Caco-2 (cell line): ENCODE results near the gene NUBPL. TPM values are rescaled to one million over a fixed set of nuclear protein-coding genes. Genes with fewer than 3 reads are reported as not detected.

Source experiments
- BruUV-seq: library from RNA; stranded (reverse); fragments of 400-500 nt; replicated peaks from 2 replicates; lab custom pipeline; 2021; lab: Mats Ljungman, UMichigan
- CTCF ChIA-PET: fragments of 300-600 bp; sonication (Branson Sonifier 250); formaldehyde crosslinking; loops from one replicate; lab custom pipeline; 2022; ENCODE audit warnings: antibody characterized with exemption; lab: Charles Lee
- POLR2A ChIA-PET: fragments of 300-600 bp; sonication (Branson Sonifier 250); formaldehyde crosslinking; loops from one replicate; lab custom pipeline; 2022; ENCODE audit warnings: antibody characterized with exemption; lab: Charles Lee
- DNase-seq, 2 experiments: peaks; one replicate each; pipeline versions ENCODE4 v3.0.0 to v3.0.0-alpha.2; 2020 to 2022
- H3K27me3 ChIP-seq: replicated peaks from 2 replicates; pipeline ENCODE4 v1.6.0; 2011; ENCODE audit warnings: low read length; ENCODE audit not compliant: control insufficient read depth, insufficient read depth
- H3K36me3 ChIP-seq: 2 replicates; pipeline ENCODE4 v1.5.1; 2011; ENCODE audit warnings: low read length; ENCODE audit not compliant: control insufficient read depth, insufficient read depth
- H3K4me1 ChIP-seq: fragments of 250-450 bp; sonication (Bioruptor Pico); 2 replicates; pipeline ENCODE4 v1.5.1; 2020; ENCODE audit warnings: mild to moderate bottlenecking
- H3K4me3 ChIP-seq: 2 replicates; pipeline ENCODE4 v1.5.1; 2011; ENCODE audit warnings: low read depth, mild to moderate bottlenecking, control low read depth, low read length
- H3K9me3 ChIP-seq: fragments of 250-450 bp; sonication (Bioruptor Pico); 2 replicates; pipeline ENCODE4 v1.5.1; 2020; ENCODE audit warnings: mild to moderate bottlenecking, moderate library complexity
- H3K27ac Mint-ChIP-seq: one replicate; pipeline ENCODE4 v1.8.0; 2022; ENCODE audit warnings: mixed read lengths; ENCODE audit not compliant: unreplicated experiment
- H3K27me3 Mint-ChIP-seq: one replicate; pipeline ENCODE4 v1.8.0; 2022; ENCODE audit warnings: mixed read lengths; ENCODE audit not compliant: insufficient read depth, unreplicated experiment
- H3K36me3 Mint-ChIP-seq: one replicate; pipeline ENCODE4 v1.8.0; 2022; ENCODE audit warnings: mild to moderate bottlenecking, mixed read lengths; ENCODE audit not compliant: insufficient read depth, unreplicated experiment
- H3K4me1 Mint-ChIP-seq: one replicate; pipeline ENCODE4 v1.8.0; 2022; ENCODE audit warnings: low read depth, mixed read lengths; ENCODE audit not compliant: unreplicated experiment
- H3K4me3 Mint-ChIP-seq: one replicate; pipeline ENCODE4 v1.8.0; 2022; ENCODE audit warnings: mild to moderate bottlenecking, moderate library complexity, mixed read lengths; ENCODE audit not compliant: unreplicated experiment
- H3K9me3 Mint-ChIP-seq: one replicate; pipeline ENCODE4 v1.8.0; 2022; ENCODE audit warnings: mixed read lengths; ENCODE audit not compliant: unreplicated experiment
- CTCF ChIP-seq, 2 experiments: fragments of 200-600 bp in 1 of 2; IDR thresholded peaks; 1 replicate in 1 of 2; 2 replicates in 1 of 2; pipeline versions ENCODE4 v1.5.1 to v1.8.0; 2011 to 2022; ENCODE audit warnings: antibody characterized with exemption in 1 of 2, control low read depth in 1 of 2, inconsistent platforms in 1 of 2, low read depth in 1 of 2, low read length in 1 of 2, mild to moderate bottlenecking in 1 of 2, moderate library complexity in 1 of 2; ENCODE audit not compliant: insufficient read depth in 1 of 2, severe bottlenecking in 1 of 2, unreplicated experiment in 1 of 2
- intact Hi-C: fragments of 100-400 bp; cut with micrococcal nuclease; formaldehyde crosslinking; loops from one replicate; pipeline ENCODE4 v1.10.0; 2022; ENCODE audit not compliant: unreplicated experiment
- total RNA-seq: library from RNA; stranded (reverse); gene quantifications from 2 replicates; pipeline ENCODE4 v1.2.3, GENCODE V29; 2022

Gene NUBPL
- total RNA-seq, 1 experiment from 2014 or later = 13.9 TPM

GRCh38 chr14:31580234-31580633, 19.0 kb downstream of the NUBPL start:
- H3K4me3 Mint-ChIP-seq = no peak overlapping the region
- ChIA-PET POLR2A (no interaction called here), CTCF (no interaction called here)
- Histone ChIP-seq H3K4me3 (no peak overlapping the region), H3K36me3 (no peaks in the 10 kb centered on the region), H3K4me1 (no peaks in the 10 kb centered on the region), H3K27me3 (no peaks in the 10 kb centered on the region), H3K9me3 (no peaks in the 10 kb centered on the region)
- no peak for DNase-seq
- H3K27ac Mint-ChIP-seq = no peak overlapping the region
- H3K4me1 Mint-ChIP-seq = no peaks in the 10 kb centered on the region
- BruUV-seq = no TSS peak
- no peaks in the 10 kb centered on the region for H3K36me3 Mint-ChIP-seq
- no peaks in the 10 kb centered on the region for H3K9me3 Mint-ChIP-seq
- intact Hi-C loops = no loop called here
- no peaks in the 10 kb centered on the region for H3K27me3 Mint-ChIP-seq
- TF ChIP-seq CTCF (IDR thresholded peaks at IDR 0.05; ENCODE audit: insufficient read depth in 1 of 2, low read depth in 1 of 2, low read length in 1 of 2, severe bottlenecking in 1 of 2, unreplicated experiment in 1 of 2) = no peak

- TF ChIP-seq CTCF (IDR thresholded peaks at IDR 0.05; ENCODE audit: insufficient read depth in 1 of 2, low read depth in 1 of 2, low read length in 1 of 2, severe bottlenecking in 1 of 2, unreplicated experiment in 1 of 2) = no peak
- no peaks in the 10 kb centered on the region for H3K9me3 Mint-ChIP-seq
- ChIA-PET POLR2A (no interaction called here), CTCF (no interaction called here)
- H3K27me3 Mint-ChIP-seq = no peaks in the 10 kb centered on the region
- no peaks in the 10 kb centered on the region for H3K4me1 Mint-ChIP-seq
- DNase-seq = no peak
- no TSS peak for BruUV-seq
- intact Hi-C loops = no loop called here
- H3K9me3 ChIP-seq = no peaks in the 10 kb centered on the region
- no peak overlapping the region for H3K4me3 Mint-ChIP-seq
- H3K4me3 ChIP-seq = no peak overlapping the region
- H3K27me3 ChIP-seq = no peaks in the 10 kb centered on the region
- H3K36me3 Mint-ChIP-seq = no peaks in the 10 kb centered on the region
- H3K27ac Mint-ChIP-seq = no peak overlapping the region
- no peaks in the 10 kb centered on the region for H3K4me1 ChIP-seq
- H3K36me3 ChIP-seq = no peaks in the 10 kb centered on the region
Measured at GRCh38 chr14:31582286-31582691, 21.1 kb downstream of the NUBPL start.

GRCh38 chr14:31582836-31583452, 21.7 kb downstream of the NUBPL start:
- no peaks in the 10 kb centered on the region for H3K4me1 Mint-ChIP-seq
- ChIA-PET CTCF (no interaction called here), POLR2A (no interaction called here)
- no peak overlapping the region for H3K4me3 Mint-ChIP-seq
- Histone ChIP-seq H3K4me1 (no peaks in the 10 kb centered on the region), H3K9me3 (no peaks in the 10 kb centered on the region), H3K4me3 (no peak overlapping the region), H3K36me3 (no peaks in the 10 kb centered on the region), H3K27me3 (no peaks in the 10 kb centered on the region)
- TF ChIP-seq CTCF (IDR thresholded peaks at IDR 0.05; ENCODE audit: insufficient read depth in 1 of 2, low read depth in 1 of 2, low read length in 1 of 2, severe bottlenecking in 1 of 2, unreplicated experiment in 1 of 2) = no peak
- H3K27ac Mint-ChIP-seq = no peak overlapping the region
- no peaks in the 10 kb centered on the region for H3K9me3 Mint-ChIP-seq
- BruUV-seq = no TSS peak
- H3K36me3 Mint-ChIP-seq = no peaks in the 10 kb centered on the region
- no peaks in the 10 kb centered on the region for H3K27me3 Mint-ChIP-seq
- DNase-seq = no peak
- intact Hi-C loops = no loop called here
